CD14-positive monocyte (primary cell): ENCODE measurements around the gene TMEM183A. TPM values are rescaled to one million over a fixed set of nuclear protein-coding genes. Genes with fewer than 3 reads are reported as not detected.

Experiments
- DNase-seq, 3 donors: peaks; one replicate each; pipeline ENCODE4 v3.0.0-alpha.2; 2011 to 2022
- H2AFZ ChIP-seq: 2 replicates; pipeline ENCODE4 v1.6.0; 2012; ENCODE audit warnings: mild to moderate bottlenecking, low read depth, low read length, inconsistent platforms; ENCODE audit not compliant: insufficient read depth, poor library complexity, severe bottlenecking
- H3K27ac ChIP-seq, 2 donors: 1 replicate in 1 of 2; 2 replicates in 1 of 2; pipeline ENCODE4 v1.5.1; 2012 to 2013; ENCODE audit warnings: low read length in 2 of 2, control low read depth in 1 of 2, inconsistent platforms in 1 of 2, low read depth in 1 of 2, mild to moderate bottlenecking in 1 of 2
- H3K27me3 ChIP-seq, 2 donors: one replicate each; pipeline versions ENCODE4 v1.6.0 to v1.6.1; 2011 to 2013; ENCODE audit warnings: low read length in 2 of 2; ENCODE audit not compliant: control insufficient read depth in 2 of 2, insufficient read depth in 2 of 2
- H3K36me3 ChIP-seq, 2 donors: replicated peaks in 1 of 2; 1 replicate in 1 of 2; 2 replicates in 1 of 2; pipeline versions ENCODE4 v1.5.1 to v1.6.1; 2012 to 2013; ENCODE audit warnings: low read length in 2 of 2, control low read depth in 1 of 2, inconsistent platforms in 1 of 2, mild to moderate bottlenecking in 1 of 2; ENCODE audit not compliant: insufficient read depth in 2 of 2, control insufficient read depth in 1 of 2
- H3K4me1 ChIP-seq, 2 donors: 1 replicate in 1 of 2; 2 replicates in 1 of 2; pipeline versions ENCODE4 v1.5.1 to v1.6.1; 2012 to 2013; ENCODE audit warnings: low read length in 2 of 2, control low read depth in 1 of 2, inconsistent platforms in 1 of 2, mild to moderate bottlenecking in 1 of 2, moderate library complexity in 1 of 2; ENCODE audit not compliant: insufficient read depth in 2 of 2, control insufficient read depth in 1 of 2
- H3K4me2 ChIP-seq: replicated peaks from 2 replicates; pipeline ENCODE3; 2012; ENCODE audit warnings: low read length, moderate library complexity, mild to moderate bottlenecking; ENCODE audit not compliant: poor library complexity, severe bottlenecking; ENCODE audit errors: extremely low read depth
- H3K4me3 ChIP-seq, 3 experiments: fragments of 200-600 bp in 1 of 3; sonication (generic) in 1 of 3; replicated peaks in 1 of 3; 1 replicate in 2 of 3; 2 replicates in 1 of 3; pipeline ENCODE4 v1.5.1; 2011 to 2013; ENCODE audit warnings: low read length in 3 of 3, mild to moderate bottlenecking in 3 of 3, control low read depth in 2 of 3, low read depth in 2 of 3, inconsistent platforms in 1 of 3, moderate library complexity in 1 of 3
- H3K79me2 ChIP-seq: 2 replicates; pipeline ENCODE4 v1.6.0; 2012; ENCODE audit warnings: mild to moderate bottlenecking, control low read depth, inconsistent platforms, low read length, moderate library complexity; ENCODE audit not compliant: insufficient read depth
- H3K9ac ChIP-seq: 2 replicates; pipeline ENCODE4 v1.6.0; 2017; ENCODE audit warnings: low read length, mild to moderate bottlenecking; ENCODE audit not compliant: insufficient read depth, poor library complexity, severe bottlenecking
- H3K9me3 ChIP-seq, 2 donors: replicated peaks in 1 of 2; 1 replicate in 1 of 2; 2 replicates in 1 of 2; pipeline versions ENCODE4 v1.5.1 to v1.6.1; 2012 to 2013; ENCODE audit warnings: low read length in 2 of 2, control low read depth in 1 of 2; ENCODE audit not compliant: control insufficient read depth in 1 of 2, insufficient read depth in 1 of 2
- H4K20me1 ChIP-seq: 2 replicates; pipeline ENCODE4 v1.6.0; 2012; ENCODE audit warnings: mild to moderate bottlenecking, low read length, control low read depth, moderate library complexity; ENCODE audit not compliant: insufficient read depth
- H3K27ac Mint-ChIP-seq, 7 donors: one replicate each; pipeline ENCODE4 v1.8.0; 2020; ENCODE audit warnings: mild to moderate bottlenecking in 7 of 7, mixed read lengths in 7 of 7, moderate library complexity in 6 of 7, inconsistent platforms in 2 of 7
- H3K27me3 Mint-ChIP-seq, 3 donors: one replicate each; pipeline ENCODE4 v1.8.0; 2021 to 2022; ENCODE audit warnings: low read depth in 3 of 3, mild to moderate bottlenecking in 3 of 3, mixed read lengths in 3 of 3, moderate library complexity in 3 of 3, inconsistent platforms in 1 of 3
- H3K36me3 Mint-ChIP-seq, 2 donors: one replicate each; pipeline ENCODE4 v1.8.0; 2020; ENCODE audit warnings: mixed read lengths in 2 of 2, inconsistent platforms in 1 of 2, mild to moderate bottlenecking in 1 of 2
- H3K4me1 Mint-ChIP-seq: one replicate; pipeline ENCODE4 v1.8.0; 2020; ENCODE audit warnings: mild to moderate bottlenecking, mixed read lengths
- H3K4me3 Mint-ChIP-seq, 2 donors: one replicate each; pipeline ENCODE4 v1.8.0; 2020; ENCODE audit warnings: mild to moderate bottlenecking in 2 of 2, mixed read lengths in 2 of 2, moderate library complexity in 1 of 2
- H3K9me3 Mint-ChIP-seq, 7 donors: one replicate each; pipeline ENCODE4 v1.8.0; 2020 to 2022; ENCODE audit warnings: mixed read lengths in 7 of 7, mild to moderate bottlenecking in 6 of 7, moderate library complexity in 6 of 7, inconsistent platforms in 2 of 7
- CTCF ChIP-seq: fragments of 200-600 bp; IDR thresholded peaks from one replicate; pipeline ENCODE4 v1.8.0; 2022; ENCODE audit warnings: antibody characterized with exemption, mild to moderate bottlenecking
- WGBS: methylation state at CpG from one replicate; pipeline ENCODE4 v1.1.5; 2013; ENCODE audit warnings: missing lambda C conversion rate; ENCODE audit not compliant: insufficient coverage; 5-methylcytosine and 5-hydroxymethylcytosine counted together
- intact Hi-C, 2 donors: fragments of 100-400 bp; cut with micrococcal nuclease; formaldehyde crosslinking; loops; one replicate each; pipeline versions ENCODE4 v1.15.0 to v1.15.1; 2023
- polyA plus RNA-seq, 3 donors: library from polyadenylated mRNA; depleted of rRNA in 1 of 3; unstranded in 2 of 3; stranded (reverse) in 1 of 3; fragments of 300-500 nt in 2 of 3; fragments of >200 nt in 1 of 3; fragmentation: Illumina TruSeq in 2 of 3; gene quantifications; 1 replicate in 2 of 3; 2 replicates in 1 of 3; pipeline ENCODE4 v1.2.3, GENCODE V29; 2012 to 2021

TMEM183A gene
- polyA plus RNA-seq, 3 donors = 60.5 to 84.9 (median 70.0) TPM

- Mint-ChIP-seq H3K9me3 (peaks cover 0 to 3% (median 0%) of the 10 kb centered on the region in 7 donors), H3K4me3 (no peak overlapping the region), H3K27me3 (peaks cover 5 to 6% (median 6%) of the 10 kb centered on the region in 3 donors), H3K36me3 (no peaks in the 10 kb centered on the region), H3K27ac (no peak overlapping the region), H3K4me1 (peaks cover 50% of the 10 kb centered on the region)
- no peak overlapping the region for H2AFZ ChIP-seq
- no peak overlapping the region for H3K4me3 ChIP-seq
- 100% methylated on average over 1 of the region's 5 CpGs for WGBS
- no peak overlapping the region for H3K27ac ChIP-seq
- no peak overlapping the region for H3K4me2 ChIP-seq
- H3K9me3 ChIP-seq = no peaks in the 10 kb centered on the region
- DNase-seq = no peak
- no peak overlapping the region for H3K9ac ChIP-seq
- TF ChIP-seq CTCF = no peak
- no peaks in the 10 kb centered on the region for H3K36me3 ChIP-seq
- peaks cover 38 to 39% of the 10 kb centered on the region in 2 donors for H3K4me1 ChIP-seq
- no peaks in the 10 kb centered on the region for H3K79me2 ChIP-seq
- intact Hi-C loops = no loop called here
- H4K20me1 ChIP-seq = no peaks in the 10 kb centered on the region
- no peaks in the 10 kb centered on the region for H3K27me3 ChIP-seq
These were observed 47.5 kb downstream of the TMEM183A start for GRCh38 chr1:203054642-203055041.

GRCh38 chr1:203055161-203055799 lies 48.1 kb downstream of the TMEM183A start:
- no peak overlapping the region for H2AFZ ChIP-seq
- H3K27ac Mint-ChIP-seq = no peak overlapping the region
- peaks cover 0 to 5% (median 0%) of the 10 kb centered on the region in 7 donors for H3K9me3 Mint-ChIP-seq
- H3K4me1 ChIP-seq = peaks cover 45 to 46% of the 10 kb centered on the region in 2 donors
- peaks cover 56% of the 10 kb centered on the region for H3K4me1 Mint-ChIP-seq
- H3K4me3 ChIP-seq = no peak overlapping the region
- DNase-seq = no peak
- WGBS = 97% methylated on average over 18 of the region's 24 CpGs
- H3K4me3 Mint-ChIP-seq = no peak overlapping the region
- peaks cover 5 to 6% (median 6%) of the 10 kb centered on the region in 3 donors for H3K27me3 Mint-ChIP-seq
- H3K4me2 ChIP-seq = no peak overlapping the region
- H3K36me3 ChIP-seq = no peaks in the 10 kb centered on the region
- H3K79me2 ChIP-seq = no peaks in the 10 kb centered on the region
- no peaks in the 10 kb centered on the region for H3K36me3 Mint-ChIP-seq
- H3K9ac ChIP-seq = no peak overlapping the region
- H3K9me3 ChIP-seq = no peaks in the 10 kb centered on the region
- H4K20me1 ChIP-seq = no peaks in the 10 kb centered on the region
- no peak overlapping the region for H3K27ac ChIP-seq
- no peak for TF ChIP-seq CTCF
- intact Hi-C loops = no loop called here
- no peaks in the 10 kb centered on the region for H3K27me3 ChIP-seq
